OCI-LY7 (cell line): Measurements from ENCODE around the gene UBE2E1.

Experiments used
- EZH2phosphoT487 ChIP-seq: fragments of 200-600 bp; sonication (generic); IDR thresholded peaks from 2 replicates; pipeline ENCODE4 v1.6.1; 2018; ENCODE audit warnings: low read depth, borderline replicate concordance, mild to moderate bottlenecking, mixed run types, antibody characterized with exemption, low read length, moderate library complexity, mixed read lengths
- TF ChIP-seq, protein P1 (sequence below): fragments of 200-600 bp; sonication (generic); conservative IDR thresholded peaks from 2 replicates; pipeline ENCODE4 v1.5.1; 2014; ENCODE audit warnings: mild to moderate bottlenecking, antibody characterized with exemption, low read length, moderate library complexity, mixed read lengths

DNA sequence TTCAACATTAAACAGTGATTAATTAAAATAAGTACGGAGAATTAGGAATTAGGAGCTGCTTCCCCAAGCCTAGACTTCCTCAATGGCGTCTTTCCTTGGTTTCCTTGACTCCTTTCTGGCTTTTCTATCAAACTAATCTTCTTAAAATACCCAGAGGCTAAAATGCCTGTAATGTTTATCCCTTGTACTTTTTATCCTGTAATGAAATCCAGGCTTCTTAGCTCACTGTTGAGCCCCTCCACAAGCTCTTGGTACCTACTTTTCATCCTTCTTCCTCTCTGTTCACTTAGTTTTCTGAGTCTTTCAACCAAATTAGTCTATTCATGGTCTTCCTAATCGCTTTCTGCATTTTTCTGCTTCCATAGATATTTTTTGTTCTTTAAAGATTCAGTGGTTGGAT is 6.9 kb upstream of the UBE2E1 start:
- TF ChIP-seq, protein P1, sequence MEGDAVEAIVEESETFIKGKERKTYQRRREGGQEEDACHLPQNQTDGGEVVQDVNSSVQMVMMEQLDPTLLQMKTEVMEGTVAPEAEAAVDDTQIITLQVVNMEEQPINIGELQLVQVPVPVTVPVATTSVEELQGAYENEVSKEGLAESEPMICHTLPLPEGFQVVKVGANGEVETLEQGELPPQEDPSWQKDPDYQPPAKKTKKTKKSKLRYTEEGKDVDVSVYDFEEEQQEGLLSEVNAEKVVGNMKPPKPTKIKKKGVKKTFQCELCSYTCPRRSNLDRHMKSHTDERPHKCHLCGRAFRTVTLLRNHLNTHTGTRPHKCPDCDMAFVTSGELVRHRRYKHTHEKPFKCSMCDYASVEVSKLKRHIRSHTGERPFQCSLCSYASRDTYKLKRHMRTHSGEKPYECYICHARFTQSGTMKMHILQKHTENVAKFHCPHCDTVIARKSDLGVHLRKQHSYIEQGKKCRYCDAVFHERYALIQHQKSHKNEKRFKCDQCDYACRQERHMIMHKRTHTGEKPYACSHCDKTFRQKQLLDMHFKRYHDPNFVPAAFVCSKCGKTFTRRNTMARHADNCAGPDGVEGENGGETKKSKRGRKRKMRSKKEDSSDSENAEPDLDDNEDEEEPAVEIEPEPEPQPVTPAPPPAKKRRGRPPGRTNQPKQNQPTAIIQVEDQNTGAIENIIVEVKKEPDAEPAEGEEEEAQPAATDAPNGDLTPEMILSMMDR, result no peak
- no peak for TF ChIP-seq EZH2phosphoT487
